ENCODE measurements around the gene NPRL2.

NPRL2 gene

GRCh38 chr3:50304601-50305000 is 46.0 kb downstream of the NPRL2 start:
- DNase-seq (ENCODE audit: low read depth): no peak

- DNase-seq (ENCODE audit: low read depth): no peak
These were observed 47.4 kb downstream of the NPRL2 start, which contains the start of gene HYAL1 for GRCh38 chr3:50303013-50303815. Gene HYAL1 (minus strand): TSS chr3:50303574. CDS start chr3:50302956, 618 bp downstream.

- no peak for DNase-seq (ENCODE audit: low read depth)
These were observed 48.2 kb downstream of the NPRL2 start for GRCh38 chr3:50302095-50303012.

GRCh38 chr3:50300681-50301254 is 49.8 kb downstream of the NPRL2 start:
- no peak for DNase-seq (ENCODE audit: low read depth)

GRCh38 chr3:50299929-50300680 is 50.5 kb downstream of the NPRL2 start:
- peak; percentile 43 for DNase-seq (ENCODE audit: low read depth)

GRCh38 chr3:50299638-50299928 is 51.0 kb downstream of the NPRL2 start:
- no peak for DNase-seq (ENCODE audit: low read depth)

GRCh38 chr3:50298836-50299637 is 51.5 kb downstream of the NPRL2 start, which contains the start of the genes HYAL3 and NAA80:
Gene HYAL3 (minus strand): TSS chr3:50299405. CDS start chr3:50295602, 3,803 bp downstream.
Gene NAA80 (minus strand): TSS chr3:50299405. CDS start chr3:50297463, 1,942 bp downstream.
- peak; percentile 90 for DNase-seq (ENCODE audit: low read depth)

- no peak for DNase-seq (ENCODE audit: low read depth)
These were observed 52.5 kb downstream of the NPRL2 start for GRCh38 chr3:50297896-50298725.

- no peak for DNase-seq (ENCODE audit: low read depth)
These were observed 53.2 kb downstream of the NPRL2 start for GRCh38 chr3:50297384-50297775.
